GM18517 (cell line): ENCODE data around the gene AP5S1.
"Not testable (repeated sequence)": the region's sequence is repeated elsewhere in the genome, so short reads cannot be mapped to it uniquely, and the experiment has no call there.

Experiments
- ATAC-seq: cut with Tn5 transposase; IDR thresholded peaks from one replicate; pipeline ENCODE4 v1.9.1; 2021; ENCODE audit warnings: mild to moderate bottlenecking, moderate library complexity; ENCODE audit not compliant: unreplicated experiment

Gene AP5S1

GRCh38 chr20:3811467-3812258, 8.7 kb upstream of the AP5S1 start:
- ATAC-seq, result no peak

- no peak for ATAC-seq
These were observed 8.1 kb upstream of the AP5S1 start for GRCh38 chr20:3812259-3812681.

DNA sequence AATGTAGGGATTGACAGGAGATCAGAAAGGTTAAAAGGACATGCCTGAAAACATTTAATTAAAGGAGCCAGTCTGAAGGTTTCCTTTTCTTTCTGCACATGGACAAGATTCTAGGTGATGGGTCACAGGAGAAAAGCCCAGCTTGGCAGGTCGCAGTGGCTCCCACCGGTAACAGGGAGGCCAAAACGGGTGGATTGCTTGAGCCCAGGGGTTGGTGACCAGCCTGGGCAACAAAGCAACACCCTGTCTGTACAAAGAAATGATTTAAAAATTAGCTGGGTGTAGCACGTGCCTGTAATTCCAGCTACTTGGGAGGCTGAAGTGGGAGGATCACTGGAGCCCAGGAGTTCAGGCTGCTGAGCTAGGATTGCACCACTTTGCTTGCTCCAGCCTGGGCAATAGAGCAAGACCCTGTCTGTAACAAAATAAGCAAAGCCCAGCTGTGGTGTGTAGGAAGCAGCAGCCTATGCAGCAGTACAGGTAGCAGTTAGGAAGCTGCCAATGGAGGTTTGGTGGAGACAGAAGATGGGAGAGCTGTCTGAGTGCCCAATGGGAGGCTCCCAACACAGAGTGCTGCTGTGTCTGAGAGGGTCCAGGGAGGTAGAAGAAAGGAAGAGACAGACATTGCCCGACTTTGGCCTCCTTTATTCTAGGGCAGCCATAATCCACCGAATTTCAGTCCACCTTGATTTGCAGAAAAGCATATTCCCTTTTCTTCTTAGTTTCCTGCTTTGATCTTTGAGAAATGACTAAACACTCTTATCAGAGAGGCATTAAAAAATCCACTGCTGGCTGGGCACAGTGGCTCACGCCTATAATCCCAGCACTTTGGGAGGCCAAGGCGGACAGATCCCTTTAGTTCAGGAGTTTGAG, 7.1 kb upstream of the AP5S1 start:
- ATAC-seq, result no peak

- ATAC-seq, result no peak
These were observed 6.3 kb upstream of the AP5S1 start for GRCh38 chr20:3813848-3814581.

DNA sequence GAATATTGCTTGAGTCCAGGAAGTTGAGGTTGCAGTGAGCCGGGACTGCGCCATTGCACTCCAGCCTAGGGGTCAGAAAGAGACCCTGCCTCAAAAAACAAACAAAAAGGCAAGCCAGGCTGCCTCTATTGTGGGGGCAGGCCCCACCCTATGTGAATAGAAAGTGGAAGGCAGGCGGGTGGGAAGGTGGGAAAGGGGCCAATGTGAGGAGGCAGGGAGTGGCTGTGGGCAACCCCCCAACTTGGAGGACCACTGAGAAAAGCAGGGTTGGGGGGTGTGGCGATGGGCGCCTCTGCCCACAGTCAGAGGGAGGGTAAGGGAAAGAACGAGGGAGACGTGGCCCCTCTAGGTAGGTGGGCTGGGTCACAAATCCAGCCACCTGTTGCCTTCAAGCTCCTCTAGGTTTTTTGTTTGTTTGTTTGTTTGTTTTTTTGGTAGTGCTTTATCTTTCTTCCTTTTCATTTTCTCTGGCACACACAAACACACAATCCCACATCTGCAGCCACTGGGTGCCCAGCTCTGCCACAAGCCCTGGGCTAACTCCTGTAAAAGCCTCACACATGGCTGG, 5.3 kb upstream of the AP5S1 start:
- ATAC-seq, result no peak

GRCh38 chr20:3815703-3816315, 4.5 kb upstream of the AP5S1 start:
- ATAC-seq, result no peak

GRCh38 chr20:3818155-3819151, 1.9 kb upstream of the AP5S1 start:
- ATAC-seq, result no peak

DNA sequence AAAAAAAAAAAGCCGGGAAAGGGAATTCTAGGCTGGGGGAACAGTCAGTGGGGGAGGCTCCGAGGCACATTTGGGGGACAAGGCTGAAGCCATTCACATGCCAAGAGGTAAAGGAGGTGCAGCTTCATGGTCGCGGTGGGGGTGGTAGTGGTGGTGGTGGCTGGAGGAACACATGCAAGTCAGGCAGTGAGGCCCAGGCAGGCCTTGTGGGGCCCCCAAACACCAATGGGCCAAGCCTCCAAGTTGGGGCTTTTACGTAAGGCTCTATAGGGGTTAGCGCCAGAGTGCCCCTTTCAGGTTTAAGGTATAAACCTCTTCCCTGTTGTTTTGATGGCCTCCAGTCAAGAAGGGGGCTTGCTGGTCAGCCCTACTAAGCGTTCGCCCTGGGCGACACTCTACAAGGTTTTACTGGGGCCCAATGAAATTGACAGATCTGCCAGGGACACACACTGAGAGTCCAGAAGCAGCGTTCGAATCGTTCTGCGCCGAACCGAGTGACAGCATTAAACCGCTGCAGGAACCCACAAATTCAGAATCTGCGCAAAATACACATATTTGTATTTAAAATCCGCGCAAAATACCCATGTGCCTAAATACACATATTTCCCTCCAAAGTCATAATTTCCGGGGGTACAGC, 818 bp upstream of the AP5S1 start:
- ATAC-seq, result no peak

GRCh38 chr20:3820901-3821727, 767 bp downstream of the AP5S1 start:
- no peak for ATAC-seq

- no peak for ATAC-seq
These were observed 1.6 kb downstream of the AP5S1 start for GRCh38 chr20:3821996-3822395.

DNA sequence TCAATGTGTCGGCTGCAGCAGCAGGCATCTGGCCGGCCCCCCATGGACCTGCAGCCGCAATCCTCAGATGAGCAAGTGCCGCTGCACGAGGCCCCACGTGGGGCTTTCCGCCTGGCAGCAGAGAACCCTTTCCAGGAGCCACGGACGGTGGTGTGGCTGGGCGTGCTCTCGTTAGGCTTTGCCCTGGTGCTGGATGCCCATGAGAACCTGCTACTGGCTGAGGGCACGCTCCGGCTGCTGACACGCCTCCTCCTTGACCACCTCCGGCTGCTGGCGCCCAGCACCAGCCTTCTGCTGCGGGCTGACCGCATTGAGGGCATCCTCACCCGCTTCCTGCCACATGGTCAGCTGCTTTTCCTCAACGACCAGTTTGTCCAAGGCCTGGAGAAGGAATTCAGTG, 3.5 kb downstream of the AP5S1 start:
- no peak for ATAC-seq

- no peak for ATAC-seq
These were observed 5.2 kb downstream of the AP5S1 start for GRCh38 chr20:3825526-3825925.

DNA sequence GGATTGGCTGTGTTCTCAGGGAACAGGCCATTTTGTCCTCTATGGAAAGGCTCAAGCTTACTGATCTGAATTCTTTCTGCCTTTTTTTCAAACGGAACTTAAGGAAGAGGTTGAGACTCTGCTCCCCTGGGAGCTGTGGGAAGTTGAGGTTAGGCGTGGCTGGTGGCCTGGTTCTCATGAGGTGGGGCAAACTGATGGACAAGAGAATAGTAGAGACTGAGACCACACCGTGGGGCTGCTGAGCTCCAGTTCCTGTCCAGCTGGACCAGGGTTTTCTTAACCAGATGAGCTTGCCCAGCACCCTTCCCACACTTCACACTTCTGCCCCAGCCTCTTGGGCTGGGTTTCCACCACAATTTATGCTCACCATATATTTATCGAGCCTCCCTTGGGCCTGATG, 6.1 kb downstream of the AP5S1 start:
- no peak for ATAC-seq

GRCh38 chr20:3828798-3829197, 8.5 kb downstream of the AP5S1 start:
- ATAC-seq, result no peak

DNA sequence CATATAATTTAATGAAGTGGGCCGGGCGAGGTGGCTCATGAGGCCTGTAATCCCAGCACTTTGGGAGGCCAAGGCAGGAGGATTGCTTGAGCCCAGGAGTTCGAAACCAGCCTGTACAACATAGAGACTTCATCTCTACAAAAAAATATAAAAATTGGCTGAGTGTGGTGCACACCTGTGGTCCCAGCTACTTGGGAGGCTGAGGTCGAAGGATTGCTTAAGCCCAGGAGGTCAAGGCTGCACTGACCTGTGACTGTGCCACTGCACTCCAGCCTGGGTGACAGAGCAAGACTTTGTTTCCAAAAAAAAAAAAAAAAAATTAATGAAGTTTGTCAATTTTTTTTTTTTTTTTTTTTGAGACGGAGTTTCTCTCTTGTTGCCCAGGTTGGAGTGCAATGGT, 9.5 kb downstream of the AP5S1 start:
- not testable (repeated sequence) for ATAC-seq

DNA sequence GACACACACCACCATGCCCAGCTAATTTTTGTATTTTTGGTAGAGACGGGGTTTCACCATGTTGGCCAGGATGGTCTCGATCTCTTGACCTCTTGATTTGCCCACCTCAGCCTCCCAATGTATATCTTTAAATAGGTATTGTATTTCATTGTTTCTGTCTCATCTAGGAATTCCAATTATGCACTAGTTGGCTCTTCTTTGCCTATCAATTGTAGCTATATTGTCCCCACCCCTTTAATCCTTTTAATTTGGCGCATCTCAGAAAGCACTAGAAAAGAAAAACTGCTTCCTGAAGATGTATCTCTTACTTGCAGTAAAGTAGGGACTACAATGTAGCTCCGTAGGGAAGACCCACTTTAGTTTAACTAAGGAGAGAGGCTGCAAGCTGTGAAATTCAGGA, 15.8 kb downstream of the AP5S1 start:
- ATAC-seq, result no peak

DNA sequence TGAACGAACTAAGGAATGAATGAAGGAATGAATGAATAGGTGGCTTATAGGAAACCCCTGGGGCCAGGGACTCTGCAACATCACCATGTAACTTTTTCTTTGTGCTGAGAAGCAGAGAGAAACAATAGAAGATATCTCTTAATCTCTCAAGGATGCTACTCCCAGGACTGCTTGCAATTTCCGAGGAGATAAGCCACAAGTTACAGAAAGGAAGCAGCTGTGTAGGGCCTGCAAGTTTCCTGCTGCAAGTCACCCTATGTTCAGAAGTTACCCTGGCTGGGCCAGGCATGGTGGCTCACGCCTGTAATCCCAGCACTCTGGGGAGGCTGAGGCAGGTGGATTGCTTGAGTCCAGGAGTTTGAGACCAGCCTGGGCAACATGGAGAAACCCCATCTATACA, 19.0 kb downstream of the AP5S1 start:
- no peak for ATAC-seq

DNA sequence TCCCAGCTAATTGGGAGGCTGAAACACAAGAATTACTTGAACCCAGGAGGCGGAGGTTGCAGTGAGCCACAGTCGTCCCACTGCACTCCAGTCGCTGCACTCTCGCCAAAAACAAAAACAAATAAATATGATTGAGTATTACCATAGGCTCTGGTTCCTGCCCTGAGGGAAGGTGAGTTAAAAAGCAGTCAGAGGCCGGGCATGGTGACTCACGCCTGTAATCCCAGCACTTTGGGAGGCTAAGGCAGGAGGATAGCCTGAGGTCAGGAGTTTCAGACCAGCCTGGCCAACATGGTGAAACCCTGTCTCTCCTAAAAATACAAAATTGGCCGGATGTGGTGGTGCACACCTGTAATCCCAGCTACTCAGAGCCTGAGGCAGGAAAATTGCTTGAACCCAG, 19.9 kb downstream of the AP5S1 start:
- not testable (repeated sequence) for ATAC-seq
